GM12878 (cell line): Measurements from ENCODE around the gene C15orf61.

Experiments used
- POLR2A ChIP-seq: IDR thresholded peaks from 2 replicates; pipeline ENCODE4 v1.6.1; 2011; ENCODE audit warnings: low read depth, mild to moderate bottlenecking, low read length
- RCOR1 ChIP-seq: conservative IDR thresholded peaks from 2 replicates; pipeline ENCODE4 v1.6.1; 2012; ENCODE audit warnings: low read depth, low read length, improper control_type of control experiment

DNA sequence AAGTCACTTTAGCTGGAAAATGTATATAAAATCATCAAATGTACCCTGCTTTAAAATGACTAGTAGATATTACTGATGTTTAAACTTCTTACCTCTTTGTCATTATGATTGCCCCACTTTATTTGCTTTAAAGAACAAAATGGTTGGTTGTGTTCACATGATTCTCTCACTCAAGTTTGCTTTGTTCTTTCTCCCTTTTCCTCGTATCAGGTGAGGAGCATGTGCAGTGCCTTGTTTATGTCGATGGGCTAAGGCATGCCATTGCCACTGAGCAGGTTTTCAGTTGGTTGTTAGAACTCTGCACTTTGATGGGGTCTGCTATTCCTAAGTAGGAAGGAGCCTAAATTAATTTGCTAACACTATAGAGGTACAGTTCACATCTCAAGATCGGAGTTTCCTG, 26.9 kb downstream of the C15orf61 start:
- TF ChIP-seq RCOR1 (no peak), POLR2A (no peak)
